GM19025 (cell line): Measurements from ENCODE around the gene CCDC60.

Experiments
- ATAC-seq: cut with Tn5 transposase; IDR thresholded peaks from one replicate; pipeline ENCODE4 v1.9.1; 2021; ENCODE audit warnings: mild to moderate bottlenecking, low read depth, moderate library complexity; ENCODE audit not compliant: unreplicated experiment

Gene CCDC60

DNA sequence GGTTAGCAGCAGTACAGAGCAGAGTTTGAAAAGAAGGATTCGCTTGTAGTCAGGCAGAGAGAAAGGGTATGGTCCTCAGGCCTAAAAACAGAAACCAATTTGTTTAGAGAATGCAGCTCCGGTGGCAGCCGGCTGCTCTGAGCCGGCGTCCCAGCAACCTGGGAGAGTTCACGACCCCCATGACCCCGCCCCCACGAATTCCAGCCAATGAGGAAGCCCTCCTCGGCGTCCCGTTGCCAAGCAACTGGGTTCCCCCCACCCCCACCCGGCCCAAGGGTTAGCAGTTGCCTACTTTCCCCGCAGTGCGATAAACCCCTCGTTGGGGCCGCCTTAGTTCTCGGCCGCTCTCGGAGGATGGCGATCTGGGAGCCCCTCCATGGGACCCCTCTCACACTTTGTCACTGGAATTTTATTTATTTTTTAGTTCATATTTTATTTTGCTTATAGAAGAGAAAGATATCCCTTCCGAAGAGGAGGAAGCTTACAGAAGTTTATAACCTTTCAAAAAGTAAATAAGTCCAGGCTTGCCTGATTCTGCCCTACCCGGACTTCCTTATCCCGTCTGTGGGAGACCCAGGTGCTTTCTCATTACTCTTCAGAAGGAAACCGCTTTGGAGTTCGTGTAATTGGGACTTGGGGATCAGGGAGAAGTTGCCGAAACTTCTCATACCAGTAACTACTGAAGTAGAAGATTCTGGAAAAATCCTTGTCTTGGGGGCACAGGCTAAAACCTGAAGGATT is at the start of gene CCDC60:
TSS of gene CCDC60 (plus strand) at position 300 of the 741 bp plus-strand sequence. CDS start 448 bp downstream, outside the sequence.
- ATAC-seq = no peak

- ATAC-seq = no peak
Measured at GRCh38 chr12:119288576-119288975, 46.0 kb upstream of the CCDC60 start.

DNA sequence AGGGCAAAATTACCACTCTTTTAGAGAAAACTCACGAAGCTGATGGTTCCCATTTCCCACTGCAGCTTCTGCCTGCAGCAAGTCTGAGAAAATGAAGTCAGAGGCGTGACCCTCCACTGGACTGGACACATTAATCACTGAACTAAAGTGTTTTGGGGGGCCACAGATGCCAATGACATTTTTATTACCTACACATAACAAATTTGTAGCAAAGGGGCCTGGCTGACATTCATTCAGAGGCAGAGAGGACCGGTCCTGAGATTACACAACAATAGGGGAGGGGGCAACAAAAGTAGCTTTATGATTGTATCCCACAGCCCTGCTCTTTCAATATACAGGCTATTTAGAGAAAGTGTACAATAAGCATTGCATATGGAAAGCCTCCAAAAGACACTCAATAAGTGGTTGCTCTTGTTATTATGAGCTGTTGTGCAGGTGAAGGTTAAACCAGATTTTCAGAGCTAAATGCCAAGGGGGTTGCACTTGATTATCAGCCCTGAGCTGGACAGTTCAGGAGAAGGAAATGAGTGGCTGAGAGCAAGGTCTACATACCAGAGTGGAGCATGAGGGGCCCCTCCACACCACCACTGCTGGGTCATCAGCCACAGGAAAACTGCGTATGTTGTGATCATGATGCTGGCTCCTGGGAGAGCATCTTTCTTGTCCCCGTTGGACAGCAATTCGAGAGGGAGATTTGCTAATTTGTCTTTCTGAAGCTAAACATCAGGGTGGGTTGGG is 41.5 kb upstream of the CCDC60 start:
- no peak for ATAC-seq

DNA sequence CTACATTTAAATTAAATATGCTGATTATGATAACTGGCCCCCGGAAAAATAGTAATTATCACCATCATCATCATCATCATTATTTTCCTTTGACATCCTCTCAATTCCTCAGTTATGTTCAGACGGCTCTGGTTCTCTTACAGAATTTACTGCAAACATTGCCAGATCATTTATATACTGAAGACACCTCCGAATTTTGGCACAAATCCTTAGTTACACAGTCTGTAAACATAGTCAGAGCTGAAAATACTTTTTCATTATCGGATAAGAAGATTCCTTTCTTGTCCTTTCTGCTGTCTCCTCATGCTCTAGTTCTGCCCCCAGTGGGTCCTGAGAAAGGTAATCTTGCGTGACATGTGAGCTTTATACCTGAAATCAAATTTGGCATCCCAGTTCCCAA is 40.3 kb upstream of the CCDC60 start:
- no peak for ATAC-seq

DNA sequence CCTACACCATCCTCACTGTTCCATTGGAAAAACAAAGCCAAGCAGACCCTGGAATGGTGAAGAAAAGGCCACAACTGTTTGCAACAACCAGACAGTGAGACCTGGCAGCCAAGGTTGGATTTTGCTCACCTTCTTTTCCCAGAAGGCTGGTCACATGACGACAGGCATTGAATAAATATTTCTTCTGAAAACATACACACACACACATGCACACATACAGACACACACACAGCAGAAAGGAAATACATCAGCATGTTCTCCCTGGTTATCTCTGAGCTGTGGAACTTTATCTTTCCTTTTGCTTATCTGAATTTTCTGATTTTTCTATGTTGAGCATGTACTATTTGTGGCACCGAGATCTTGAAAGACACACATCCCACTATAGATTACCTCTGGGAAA is 38.0 kb upstream of the CCDC60 start:
- ATAC-seq = no peak

GRCh38 chr12:119299130-119299529 is 35.4 kb upstream of the CCDC60 start:
- no peak for ATAC-seq

- no peak for ATAC-seq
Measured at GRCh38 chr12:119301379-119301778, 33.1 kb upstream of the CCDC60 start.

GRCh38 chr12:119302451-119303080 is 32.0 kb upstream of the CCDC60 start:
- ATAC-seq = no peak

DNA sequence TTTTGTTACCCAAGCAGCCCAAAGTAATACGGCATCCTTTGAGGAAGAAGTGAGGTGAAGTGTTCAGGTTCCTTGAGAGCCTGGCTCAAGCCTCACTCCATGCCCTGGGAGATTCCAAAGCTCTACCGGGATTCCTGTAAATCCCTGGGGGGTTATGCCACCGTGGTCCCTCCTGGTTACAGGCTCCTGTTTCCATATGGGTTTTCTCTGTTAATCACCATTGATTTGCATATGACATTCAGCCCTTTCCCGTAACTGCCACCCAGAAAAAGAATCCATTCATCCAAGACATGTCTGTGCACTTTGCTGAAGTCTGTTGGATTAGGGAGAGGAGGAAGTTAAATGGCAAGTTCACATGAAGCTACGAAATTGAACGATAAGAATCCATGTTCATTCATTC is 27.9 kb upstream of the CCDC60 start:
- no peak for ATAC-seq

DNA sequence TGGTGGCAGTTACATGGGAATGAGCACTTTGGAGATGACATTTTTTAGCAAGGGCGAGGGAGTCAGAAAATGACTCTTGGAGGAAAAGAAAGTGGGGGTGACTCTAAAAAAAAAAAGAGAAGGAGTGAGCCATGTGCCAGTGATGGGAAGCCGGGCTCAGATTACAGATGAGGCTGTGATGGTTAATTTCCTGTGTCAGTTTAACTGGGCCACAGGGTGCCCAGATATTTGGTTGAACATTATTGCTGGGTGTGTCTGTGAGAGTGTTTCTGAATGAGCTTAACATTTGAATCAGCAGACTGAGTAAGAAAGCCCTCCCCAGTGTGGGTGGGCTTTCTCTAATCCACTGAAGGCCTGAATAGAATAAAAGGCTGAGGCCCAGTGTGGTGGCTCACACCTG is 26.8 kb upstream of the CCDC60 start:
- ATAC-seq = no peak

- no peak for ATAC-seq
Measured at GRCh38 chr12:119308708-119309456, 25.6 kb upstream of the CCDC60 start.

GRCh38 chr12:119311878-119312277 is 22.7 kb upstream of the CCDC60 start:
- ATAC-seq = no peak

- no peak for ATAC-seq
Measured at GRCh38 chr12:119312904-119313303, 21.6 kb upstream of the CCDC60 start.

DNA sequence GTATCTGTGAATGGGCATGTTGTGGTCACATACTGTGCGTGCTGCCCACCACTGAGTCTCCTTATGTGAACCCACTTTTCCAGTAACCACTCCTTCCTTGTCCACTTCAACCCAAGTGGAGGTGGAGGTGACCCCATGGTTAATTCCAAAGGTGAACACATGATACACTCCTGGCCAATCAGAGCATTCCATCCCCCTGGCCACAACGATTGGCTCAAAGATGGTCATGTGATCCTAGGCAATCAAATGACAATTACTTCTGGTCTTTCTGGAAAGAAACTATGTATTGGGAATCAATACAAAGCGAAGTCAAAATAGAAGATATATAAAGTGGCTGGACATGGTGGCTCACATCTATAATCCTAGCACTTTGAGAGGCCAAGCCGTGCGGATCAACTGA is 20.2 kb upstream of the CCDC60 start:
- no peak for ATAC-seq

GRCh38 chr12:119319638-119320037 is 14.9 kb upstream of the CCDC60 start:
- no peak for ATAC-seq

DNA sequence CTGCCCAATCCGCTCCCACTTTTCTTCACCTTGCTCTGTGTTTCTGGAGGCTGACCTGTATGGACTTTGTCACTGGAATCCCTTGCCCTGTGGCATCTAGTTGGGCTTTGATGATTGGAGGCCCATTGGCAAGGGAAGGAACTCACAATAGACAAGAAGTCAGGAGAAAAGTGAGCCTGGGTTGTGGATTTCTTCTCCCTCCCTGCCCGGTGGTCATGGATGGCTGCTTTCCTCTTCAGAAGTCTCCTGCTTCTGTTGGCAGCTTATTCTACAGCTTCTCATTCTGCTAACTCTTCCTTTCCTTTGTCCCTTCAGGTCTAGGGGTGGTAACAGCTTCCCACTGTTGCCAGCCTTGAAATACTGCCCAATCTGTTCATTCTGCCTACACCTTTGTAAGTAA is 13.9 kb upstream of the CCDC60 start:
- ATAC-seq = no peak

- no peak for ATAC-seq
Measured at GRCh38 chr12:119322301-119322723, 12.2 kb upstream of the CCDC60 start.

GRCh38 chr12:119325813-119326212 is 8.7 kb upstream of the CCDC60 start:
- no peak for ATAC-seq

DNA sequence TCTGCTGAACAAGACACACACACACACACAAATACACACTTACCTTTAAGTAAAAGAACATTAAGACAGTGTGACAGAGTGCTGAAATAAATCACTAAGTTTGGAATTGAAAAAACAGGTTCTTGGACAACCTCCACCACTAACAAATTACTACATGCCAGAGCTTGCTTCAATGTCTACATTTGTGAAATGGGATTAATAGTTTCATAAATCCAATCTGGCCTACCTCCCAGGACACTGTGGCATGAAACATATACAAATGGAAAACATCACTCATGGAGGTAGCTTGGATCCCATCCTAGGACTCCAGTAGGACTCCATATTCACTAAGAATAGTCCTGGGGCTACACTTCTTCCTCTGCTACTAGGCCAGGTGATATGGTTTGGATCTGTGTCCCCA is 8.2 kb upstream of the CCDC60 start:
- ATAC-seq = no peak

GRCh38 chr12:119327471-119327870 is 7.1 kb upstream of the CCDC60 start:
- no peak for ATAC-seq

DNA sequence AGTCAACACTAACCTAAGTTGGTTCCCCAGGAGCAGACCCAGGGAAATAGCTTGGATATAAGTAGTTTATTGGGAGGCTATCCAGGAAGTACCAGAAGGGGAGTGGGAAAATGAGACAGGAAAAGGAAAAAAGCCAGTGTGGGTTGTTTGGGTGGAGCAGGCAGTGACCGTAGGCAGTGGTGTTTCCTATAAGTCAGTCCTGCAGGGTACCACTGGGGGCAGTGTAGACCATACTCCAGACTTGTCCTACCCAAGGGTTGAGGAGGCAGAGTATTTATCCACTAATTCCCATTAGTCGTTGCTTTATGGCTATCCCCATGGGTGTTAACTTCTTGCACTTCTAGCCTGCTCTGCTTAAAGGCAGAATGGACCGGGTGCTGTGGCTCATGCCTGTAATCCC is 6.4 kb upstream of the CCDC60 start:
- ATAC-seq = no peak
